D721Med (cell line): ENCODE measurements around the gene NUPR2.
"Not testable (repeated sequence)": the region's sequence is repeated elsewhere in the genome, so short reads cannot be mapped to it uniquely, and the experiment has no call there.

ENCODE experiments used
- DNase-seq: peaks from one replicate; pipeline ENCODE4 v3.0.0; 2011; ENCODE audit warnings: low spot score; ENCODE audit not compliant: insufficient read length
- FAIRE-seq: peaks from 2 replicates; lab custom pipeline; 2011; peaks lifted over from hg19 to GRCh38; lab: Jason Lieb, UNC
- TF ChIP-seq, protein P1 (sequence below): IDR thresholded peaks from 2 replicates; pipeline ENCODE4 v1.5.1; 2012; ENCODE audit warnings: mild to moderate bottlenecking, control low read depth; ENCODE audit not compliant: insufficient read depth; ENCODE audit errors: missing control alignments

The NUPR2 gene

DNA sequence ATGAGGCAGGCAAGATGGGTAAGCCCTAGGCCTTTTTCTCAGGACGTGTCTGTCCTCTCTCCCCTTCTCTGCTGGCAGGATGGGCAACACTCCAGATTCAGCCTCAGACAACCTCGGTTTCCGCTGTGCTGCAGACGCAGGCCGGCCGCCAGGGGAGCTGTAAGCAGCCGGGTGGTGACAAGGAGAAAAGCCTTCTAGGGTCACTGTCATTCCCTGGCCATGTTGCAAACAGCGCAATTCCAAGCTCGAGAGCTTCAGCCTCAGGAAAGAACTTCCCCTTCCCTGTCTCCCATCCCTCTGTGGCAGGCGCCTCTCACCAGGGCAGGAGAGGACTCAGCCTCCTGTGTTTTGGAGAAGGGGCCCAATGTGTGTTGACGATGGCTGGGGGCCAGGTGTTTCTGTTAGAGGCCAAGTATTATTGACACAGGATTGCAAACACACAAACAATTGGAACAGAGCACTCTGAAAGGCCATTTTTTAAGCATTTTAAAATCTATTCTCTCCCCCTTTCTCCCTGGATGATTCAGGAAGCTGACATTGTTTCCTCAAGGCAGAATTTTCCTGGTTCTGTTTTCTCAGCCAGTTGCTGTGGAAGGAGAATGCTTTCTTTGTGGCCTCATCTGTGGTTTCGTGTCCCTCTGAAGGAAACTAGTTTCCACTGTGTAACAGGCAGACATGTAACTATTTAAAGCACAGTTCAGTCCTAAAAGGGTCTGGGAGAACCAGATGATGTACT lies 36.6 kb downstream of the NUPR2 start:
- TF ChIP-seq, protein P1, sequence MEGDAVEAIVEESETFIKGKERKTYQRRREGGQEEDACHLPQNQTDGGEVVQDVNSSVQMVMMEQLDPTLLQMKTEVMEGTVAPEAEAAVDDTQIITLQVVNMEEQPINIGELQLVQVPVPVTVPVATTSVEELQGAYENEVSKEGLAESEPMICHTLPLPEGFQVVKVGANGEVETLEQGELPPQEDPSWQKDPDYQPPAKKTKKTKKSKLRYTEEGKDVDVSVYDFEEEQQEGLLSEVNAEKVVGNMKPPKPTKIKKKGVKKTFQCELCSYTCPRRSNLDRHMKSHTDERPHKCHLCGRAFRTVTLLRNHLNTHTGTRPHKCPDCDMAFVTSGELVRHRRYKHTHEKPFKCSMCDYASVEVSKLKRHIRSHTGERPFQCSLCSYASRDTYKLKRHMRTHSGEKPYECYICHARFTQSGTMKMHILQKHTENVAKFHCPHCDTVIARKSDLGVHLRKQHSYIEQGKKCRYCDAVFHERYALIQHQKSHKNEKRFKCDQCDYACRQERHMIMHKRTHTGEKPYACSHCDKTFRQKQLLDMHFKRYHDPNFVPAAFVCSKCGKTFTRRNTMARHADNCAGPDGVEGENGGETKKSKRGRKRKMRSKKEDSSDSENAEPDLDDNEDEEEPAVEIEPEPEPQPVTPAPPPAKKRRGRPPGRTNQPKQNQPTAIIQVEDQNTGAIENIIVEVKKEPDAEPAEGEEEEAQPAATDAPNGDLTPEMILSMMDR, result peak; percentile 34
- no peak for FAIRE-seq
- DNase-seq, result no peak

DNA sequence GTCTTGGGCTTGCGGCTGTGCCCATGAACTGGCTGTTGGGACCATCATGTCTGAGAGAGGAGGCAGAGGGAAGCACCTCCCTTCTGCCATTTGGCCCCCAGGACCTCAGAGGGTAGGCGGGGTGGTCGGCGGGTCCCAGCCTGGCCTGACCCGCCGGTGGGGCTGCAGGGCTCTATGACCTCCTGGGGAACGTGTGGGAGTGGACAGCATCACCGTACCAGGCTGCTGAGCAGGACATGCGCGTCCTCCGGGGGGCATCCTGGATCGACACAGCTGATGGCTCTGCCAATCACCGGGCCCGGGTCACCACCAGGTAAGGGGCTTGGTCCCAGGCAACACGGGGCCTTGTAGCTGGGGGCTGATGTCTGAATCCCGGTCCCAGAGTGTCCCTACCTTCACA lies 38.0 kb downstream of the NUPR2 start:
- DNase-seq (no peak), FAIRE-seq (no peak)
- TF ChIP-seq, protein P1, result no peak

DNA sequence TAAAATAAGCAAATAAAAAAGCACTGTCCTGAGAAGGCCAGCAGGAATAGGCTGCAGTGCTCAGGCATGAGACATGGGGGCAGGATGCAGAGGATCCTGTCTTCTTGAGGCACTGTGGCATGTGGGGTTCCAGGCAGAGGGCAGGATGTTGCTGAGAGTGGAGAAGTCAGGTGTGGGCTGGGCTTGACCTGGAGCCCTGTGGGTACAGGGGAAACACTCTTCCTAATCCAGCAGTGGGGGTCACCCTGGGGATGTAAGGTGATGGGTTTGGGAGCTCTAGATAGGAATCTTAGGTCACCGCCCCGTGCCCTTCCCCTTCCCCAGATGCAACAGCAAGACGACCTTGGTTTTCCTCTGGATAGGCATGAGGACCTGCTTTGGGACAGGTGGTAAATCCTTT lies 38.5 kb downstream of the NUPR2 start:
- DNase-seq (no peak), FAIRE-seq (no peak)
- TF ChIP-seq, protein P1, result no peak

DNA sequence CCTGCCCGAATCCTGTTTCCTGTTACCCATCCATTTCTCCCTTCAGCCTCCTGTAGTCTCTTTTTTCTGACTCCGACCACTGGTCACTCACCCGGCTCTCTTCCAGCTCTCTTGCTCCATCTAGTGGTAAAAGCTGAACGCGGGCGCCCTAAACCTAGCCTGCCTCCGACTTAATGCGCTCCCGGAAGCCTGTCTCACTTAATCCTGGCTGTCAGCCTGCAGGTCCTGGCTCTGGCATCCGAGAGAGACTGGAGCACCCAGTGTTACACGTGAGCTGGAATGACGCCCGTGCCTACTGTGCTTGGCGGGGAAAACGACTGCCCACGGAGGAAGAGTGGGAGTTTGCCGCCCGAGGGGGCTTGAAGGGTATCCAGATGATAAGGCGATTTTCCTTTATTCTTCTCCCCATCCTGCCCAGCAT lies 41.8 kb downstream of the NUPR2 start:
- FAIRE-seq, result no peak
- TF ChIP-seq, protein P1, result peak; percentile 95
- DNase-seq, result peak; percentile 49

DNA sequence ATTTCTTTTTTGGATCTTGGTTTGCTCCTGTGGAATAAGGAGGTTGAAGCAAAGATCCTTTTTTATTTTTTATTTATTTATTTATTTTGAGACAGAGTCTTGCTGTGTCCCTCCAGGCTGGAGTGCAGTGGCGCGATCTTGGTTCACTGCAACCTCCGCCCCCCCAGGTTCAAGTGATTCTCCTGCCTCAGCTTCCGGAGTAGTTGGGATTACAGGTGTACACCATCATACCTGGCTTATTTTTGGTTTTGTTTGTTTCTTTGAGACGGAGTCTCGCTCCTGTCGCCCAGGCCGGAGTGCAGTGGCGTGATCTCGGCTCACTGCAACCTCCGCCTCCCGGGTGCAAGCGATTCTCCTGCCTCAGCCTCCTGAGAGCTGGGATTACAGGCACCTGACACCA lies 49.8 kb downstream of the NUPR2 start:
- FAIRE-seq, DNase-seq: not testable (repeated sequence)
